NCI-H2227 (cell line): ENCODE results near the gene FBL.

Source experiments
- DNase-seq: peaks from one replicate; lab custom pipeline; 2025; ENCODE audit not compliant: unreplicated experiment; lab: John Stamatoyannopoulos, UW

FBL gene

DNA sequence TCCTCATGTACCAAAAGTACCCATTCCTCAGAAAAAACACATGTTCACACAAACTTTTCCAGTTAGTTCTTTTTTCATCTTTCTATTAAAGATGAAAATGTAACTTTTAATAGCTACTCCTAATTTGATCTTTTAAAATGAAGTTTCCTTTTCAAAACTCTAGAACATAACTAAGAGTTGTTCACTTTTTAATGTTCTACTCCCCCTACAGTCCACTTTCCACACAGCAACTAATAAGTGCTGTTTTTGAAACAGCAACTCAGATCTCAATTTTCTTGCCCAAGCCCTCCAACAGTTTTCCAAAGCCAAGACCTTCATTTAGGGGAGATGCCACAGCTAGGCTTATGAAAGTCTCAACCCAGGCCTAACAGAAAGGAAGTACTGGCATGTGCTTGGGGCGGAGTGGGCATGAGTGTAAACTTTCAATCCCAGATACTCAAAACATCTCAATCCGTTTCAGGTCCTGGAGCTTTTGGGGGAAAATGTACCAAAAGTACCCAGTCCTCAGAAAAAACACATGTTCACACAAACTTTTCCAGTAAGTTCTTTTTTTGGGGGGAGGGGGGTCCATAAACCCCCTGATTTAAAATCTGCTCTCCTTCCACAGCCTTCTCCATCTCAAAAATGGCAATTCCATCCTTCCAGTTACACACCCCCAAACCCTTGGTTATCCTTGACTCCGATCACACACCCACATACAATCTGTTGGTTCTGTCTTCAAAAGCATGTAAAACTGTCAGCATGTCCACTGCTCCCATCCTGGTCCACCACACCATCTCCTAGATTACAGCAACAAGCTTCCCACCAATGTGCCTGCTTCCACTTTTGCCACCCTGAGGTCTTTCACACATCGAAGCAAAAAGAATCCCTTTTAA, 2.0 kb downstream of the FBL start:
- DNase-seq = peak; percentile 79

DNA sequence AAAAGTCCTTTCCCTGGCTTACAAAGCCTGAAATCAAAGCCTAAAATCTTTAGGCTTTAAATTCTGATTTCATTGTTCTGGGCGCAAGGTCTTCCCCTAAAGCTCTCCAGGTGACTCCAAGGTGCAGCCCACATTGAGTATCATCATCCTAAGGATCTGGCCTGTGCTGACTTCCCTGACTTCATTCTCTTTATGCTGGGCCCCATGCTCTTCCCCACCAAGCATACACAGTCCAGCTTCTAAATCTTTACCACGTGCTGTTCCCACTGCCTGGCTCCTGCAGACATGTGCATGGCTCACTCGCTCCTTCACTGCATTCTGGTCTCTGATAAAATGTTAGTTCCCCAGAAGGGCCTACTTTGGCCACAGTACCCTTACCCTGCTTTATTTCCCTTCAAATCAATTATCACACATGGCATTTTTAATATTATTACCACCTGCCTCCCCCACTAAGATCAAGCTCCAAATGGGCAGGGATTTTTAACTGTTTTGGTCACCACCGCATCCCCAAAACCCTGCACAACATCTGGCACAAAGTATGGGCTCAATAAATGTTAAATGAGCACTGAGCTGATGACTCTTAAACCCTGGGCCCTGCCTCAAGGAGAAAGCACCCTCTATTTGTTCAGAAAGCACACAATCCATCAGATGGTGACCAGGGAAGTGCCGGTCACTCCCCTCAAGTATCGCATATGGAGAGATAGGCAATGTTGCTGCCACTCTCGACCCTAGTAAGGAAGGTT, 3.3 kb downstream of the FBL start:
- DNase-seq = no peak

DNA sequence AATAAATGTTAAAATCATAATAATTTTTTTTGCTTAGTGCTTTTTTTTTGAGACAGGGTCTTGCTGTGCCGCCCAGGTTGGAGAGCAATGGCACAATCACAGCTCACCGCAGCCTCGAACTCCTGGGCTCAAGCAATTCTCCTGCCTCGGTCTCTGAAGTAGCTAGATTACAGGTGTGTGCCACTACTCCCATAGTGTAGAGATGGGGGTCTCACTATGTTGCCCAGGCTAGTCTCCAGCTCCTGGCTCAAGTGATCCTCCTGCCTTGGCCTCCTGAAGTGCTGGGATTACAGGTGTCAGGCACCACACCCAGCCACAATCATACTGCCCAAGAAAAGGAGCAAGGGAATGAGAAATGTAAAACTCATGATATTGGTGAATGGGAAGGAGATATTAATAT, 5.1 kb downstream of the FBL start:
- DNase-seq = no peak

DNA sequence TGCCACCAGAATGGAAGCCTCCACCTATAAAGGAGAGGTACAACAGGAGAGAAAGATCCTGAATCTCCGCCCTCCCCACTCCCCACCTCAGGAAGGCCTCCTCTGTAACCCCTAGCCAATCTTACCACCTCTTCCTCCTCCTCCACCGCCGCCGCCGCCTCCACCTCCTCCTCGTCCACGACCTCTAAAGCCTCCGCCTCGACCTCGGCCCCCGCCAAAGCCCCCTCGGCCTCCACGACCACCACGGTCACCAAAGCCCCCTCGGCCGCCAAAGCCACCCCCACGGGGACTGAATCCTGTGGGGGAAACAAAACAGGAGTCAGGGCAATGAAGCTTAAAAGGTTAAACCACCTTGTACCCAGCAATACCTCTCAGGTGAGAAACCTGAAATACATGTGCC, 5.7 kb downstream of the FBL start:
- DNase-seq = no peak

DNA sequence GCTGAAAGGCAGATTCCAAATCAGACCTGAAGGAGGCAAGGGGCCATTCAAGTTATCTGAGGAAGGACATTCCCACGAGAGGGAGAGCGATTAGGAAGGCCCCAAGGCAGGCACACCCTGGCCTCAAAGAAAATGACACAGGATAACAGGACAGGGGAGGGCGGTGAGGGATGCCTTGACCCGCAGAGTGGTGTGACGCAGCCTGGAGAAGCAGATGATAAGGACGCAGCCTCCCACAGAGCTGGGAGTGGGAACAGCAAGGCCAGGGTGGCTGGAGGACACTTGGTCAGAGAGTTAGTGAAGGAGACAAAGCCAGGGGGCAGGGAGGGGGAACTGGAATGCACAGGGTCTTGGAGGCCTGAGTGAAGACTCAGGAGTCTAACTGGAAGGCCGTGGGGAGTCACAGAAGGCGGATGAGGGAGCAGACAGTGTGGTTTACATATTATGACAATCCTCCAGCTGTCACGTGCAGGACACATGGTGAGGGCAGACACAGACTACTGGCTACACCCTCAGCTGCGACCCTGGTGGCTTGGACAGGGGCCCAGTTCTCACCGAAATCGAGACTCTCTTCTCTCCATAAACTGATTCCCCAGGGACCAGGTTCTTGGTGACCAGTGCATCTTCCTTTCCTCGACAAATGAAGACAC, 6.4 kb downstream of the FBL start:
- no peak for DNase-seq

DNA sequence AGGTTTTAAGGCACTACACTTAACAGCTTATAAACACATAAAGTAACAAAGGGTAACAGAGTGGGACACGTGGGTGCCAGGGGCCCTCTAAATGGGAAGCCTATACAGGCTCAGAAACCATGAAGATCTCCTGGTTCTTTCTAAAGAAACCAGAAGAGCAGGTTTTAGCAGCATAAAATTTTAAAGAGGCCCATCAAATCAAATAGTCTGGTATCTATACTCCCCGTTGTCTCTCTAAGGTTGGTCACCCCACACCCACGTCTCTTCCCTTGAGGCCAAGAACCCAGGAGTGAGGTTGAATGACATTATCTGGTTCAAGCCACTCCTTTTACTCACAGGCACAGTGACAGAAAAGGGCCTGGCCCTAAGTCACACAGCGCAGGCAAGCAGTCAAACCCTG, 7.6 kb downstream of the FBL start:
- DNase-seq = no peak

DNA sequence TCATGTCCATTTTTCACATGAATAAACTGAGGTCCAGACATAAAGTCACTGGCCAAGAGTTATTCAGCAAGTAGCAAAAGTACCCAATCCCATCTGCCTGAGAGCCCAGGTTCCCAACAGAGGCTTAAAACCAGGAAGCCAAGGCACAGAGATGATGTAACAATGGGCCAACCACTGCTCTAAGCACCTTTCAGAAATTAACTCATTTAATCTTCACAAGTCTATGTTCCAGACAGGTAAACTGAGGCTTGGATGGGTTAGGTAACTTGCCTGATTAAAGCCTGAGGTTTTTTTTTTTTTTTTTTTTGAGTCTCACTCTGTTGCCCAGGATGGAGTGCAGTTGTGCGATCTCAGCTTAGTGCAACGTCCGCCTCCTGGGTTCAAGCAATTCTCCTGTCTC, 8.2 kb downstream of the FBL start:
- DNase-seq = no peak

DNA sequence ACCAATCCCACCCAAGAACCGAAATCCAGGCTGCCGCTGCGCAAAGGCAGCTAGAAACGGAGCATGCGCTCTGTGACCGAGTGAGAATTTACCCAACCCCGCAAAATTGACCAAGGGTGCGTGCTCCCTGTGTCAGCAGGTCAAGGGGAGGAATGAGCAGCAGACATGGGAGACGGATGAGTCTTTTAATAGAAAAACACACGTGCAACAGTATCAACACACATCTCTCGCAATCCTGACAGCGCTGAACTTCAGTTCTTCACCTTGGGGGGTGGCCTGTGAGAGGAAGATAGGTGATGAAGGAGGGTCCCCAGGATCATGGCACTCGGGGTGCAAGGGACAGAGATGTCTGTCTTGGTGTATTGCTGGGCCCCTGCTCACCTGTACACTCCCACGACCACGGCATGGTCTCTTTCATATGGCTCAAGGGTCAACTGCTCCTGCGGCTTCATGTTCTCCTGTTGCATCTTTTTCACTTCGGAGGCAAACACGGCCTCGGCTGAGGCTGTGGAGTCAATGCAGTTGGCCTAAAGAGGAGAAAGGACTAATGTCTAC, 11.8 kb downstream of the FBL start:
- DNase-seq = no peak

DNA sequence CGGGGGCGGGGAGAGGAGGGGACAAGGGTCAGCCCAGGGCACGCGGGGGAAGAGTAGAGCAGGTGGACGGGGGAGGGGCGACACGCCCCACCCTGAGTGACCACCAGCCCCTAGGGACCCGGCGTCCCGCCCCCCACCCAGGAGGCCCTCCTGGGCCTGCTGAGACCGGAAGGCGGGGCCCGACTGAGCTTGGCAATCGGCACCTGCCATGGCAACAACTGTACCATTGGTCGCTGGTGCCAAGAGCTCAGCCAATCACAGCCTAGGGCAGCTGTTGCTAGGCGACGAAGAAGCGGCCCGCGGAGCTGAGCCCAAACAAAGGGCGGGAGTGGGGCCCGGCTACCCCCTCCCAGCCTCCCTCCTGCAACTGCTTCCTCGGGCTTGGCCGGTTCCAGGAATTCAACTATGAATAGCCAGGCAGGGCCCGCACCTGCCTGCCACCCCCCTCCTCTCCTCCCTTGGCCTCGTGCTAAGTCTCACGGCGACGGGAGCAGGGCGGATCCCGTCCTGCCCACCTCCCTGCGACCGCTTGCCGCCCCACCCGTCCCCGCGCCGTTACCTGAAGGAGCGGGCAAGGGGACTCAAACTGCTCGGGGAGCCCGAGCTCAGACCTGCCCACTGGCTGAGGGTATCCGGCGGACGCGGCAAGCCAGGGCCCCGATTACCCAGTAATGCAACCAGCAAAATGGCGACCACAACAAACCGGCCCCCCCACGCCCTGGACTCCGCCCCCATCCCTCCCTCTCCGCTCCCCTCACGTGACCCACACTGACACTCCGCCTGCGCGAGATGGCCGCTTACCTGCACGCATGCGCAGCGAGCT, 12.5 kb downstream of the FBL start, which contains the start of gene DYRK1B:
Gene DYRK1B (minus strand): TSS at position 699 of the 823 bp plus-strand sequence. CDS start 2,295 bp downstream, outside the sequence.
- peak; percentile 100 for DNase-seq

DNA sequence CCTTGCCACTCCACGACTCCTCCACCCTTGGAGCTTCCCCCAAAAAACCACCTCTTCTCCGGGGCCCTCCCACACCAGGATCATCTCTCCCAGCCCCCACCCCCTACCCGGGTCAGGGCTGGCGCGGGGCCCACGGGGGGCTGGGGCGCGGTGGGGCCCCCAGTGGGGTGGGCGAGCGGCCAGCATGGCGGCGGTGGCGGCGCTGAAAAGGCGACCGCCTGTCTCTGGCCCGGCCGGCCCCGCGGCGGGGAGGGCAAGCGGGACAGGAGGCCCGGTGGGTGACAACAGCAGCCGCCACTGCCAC, 13.1 kb downstream of the FBL start:
- DNase-seq = no peak

DNA sequence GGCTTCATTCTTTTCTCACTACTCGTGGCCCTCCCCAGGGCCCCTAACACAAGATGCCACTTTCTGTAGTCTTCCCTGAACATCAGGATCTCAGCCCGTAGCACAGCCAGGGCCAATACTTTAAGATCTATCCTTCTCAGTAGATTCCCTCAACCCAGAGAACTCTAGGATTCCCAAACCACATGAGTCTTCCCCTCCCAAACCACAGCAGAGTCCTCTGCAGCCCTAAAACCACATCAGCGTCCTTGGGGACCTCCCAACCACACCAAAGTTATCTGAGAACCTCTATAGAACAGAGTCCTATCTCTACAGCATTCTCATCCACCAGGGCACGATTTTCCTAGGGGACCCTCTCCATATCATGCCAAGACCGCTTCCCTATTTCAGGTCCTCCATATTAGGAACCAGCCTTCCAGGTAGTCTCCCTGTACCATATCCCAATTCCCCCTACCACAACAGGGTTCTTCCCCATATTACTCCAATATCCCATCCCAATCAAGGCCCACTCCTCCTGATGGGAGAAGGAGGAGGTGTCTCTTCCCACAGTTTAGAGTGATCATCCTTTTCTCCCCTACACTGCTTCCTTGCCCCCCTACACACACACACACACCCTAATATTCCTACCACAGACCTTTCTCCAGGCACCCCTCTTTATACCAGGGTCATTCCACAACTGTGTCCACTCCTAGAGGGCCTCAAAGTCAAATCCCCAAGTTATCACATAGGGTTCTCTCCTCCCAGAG, 13.7 kb downstream of the FBL start:
- no peak for DNase-seq

DNA sequence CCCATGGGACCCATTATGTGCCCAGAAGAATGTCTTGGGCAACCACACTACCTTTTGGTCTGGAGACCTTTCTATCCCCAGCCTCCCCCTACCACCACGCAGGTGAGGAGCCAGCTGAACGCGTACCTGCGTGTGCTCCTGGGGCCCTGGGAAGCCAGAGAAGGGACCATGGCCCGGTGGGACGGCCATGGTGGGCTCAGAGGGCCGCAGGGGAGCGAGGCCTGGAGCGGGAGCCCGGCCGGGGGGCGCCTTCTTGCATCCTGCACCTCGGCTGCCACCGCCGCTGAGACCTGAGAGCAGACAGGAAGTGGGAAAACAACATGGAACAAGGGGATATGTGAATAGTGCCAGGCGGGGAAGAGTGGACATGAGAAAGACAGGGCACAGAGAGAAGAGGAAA, 14.5 kb downstream of the FBL start:
- DNase-seq = no peak

DNA sequence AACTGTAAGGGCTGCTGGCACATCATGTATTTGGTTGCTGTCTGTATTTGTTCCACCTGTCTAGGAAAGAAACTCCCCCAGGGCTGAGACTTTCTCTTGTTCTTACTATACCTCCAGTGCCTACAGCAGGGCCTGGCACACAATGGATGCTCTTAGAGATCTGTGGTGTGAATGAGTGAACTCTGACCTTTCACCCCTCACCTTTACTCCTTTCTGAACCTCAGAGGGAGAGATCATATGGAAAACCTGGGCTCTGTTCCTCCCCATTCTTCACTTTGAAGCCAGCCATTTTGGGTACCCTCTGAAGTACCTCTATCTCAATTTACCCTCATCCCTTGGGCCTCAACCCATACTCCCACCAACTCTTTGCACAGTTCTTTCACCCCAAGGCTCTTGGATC, 15.3 kb downstream of the FBL start:
- no peak for DNase-seq

DNA sequence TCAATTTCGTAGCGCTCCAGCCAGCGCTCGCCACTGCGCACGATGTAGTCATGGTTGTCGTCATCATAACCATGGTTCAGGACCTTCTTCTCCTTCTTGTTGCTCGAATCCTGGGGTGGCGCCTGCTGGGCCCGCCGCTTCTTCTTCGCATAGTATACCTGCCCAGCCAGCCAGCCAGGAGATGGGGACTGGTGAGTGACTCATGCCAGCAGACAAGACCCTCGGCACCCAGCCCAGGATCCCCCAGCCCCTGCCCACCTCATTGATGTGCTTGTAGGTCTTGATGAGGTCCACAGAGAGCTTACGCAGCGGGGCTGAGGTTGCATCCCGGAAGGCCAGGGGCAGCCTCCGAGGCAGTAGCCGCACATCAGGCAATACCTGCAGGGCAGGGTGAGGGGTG, 15.8 kb downstream of the FBL start:
- DNase-seq = no peak

DNA sequence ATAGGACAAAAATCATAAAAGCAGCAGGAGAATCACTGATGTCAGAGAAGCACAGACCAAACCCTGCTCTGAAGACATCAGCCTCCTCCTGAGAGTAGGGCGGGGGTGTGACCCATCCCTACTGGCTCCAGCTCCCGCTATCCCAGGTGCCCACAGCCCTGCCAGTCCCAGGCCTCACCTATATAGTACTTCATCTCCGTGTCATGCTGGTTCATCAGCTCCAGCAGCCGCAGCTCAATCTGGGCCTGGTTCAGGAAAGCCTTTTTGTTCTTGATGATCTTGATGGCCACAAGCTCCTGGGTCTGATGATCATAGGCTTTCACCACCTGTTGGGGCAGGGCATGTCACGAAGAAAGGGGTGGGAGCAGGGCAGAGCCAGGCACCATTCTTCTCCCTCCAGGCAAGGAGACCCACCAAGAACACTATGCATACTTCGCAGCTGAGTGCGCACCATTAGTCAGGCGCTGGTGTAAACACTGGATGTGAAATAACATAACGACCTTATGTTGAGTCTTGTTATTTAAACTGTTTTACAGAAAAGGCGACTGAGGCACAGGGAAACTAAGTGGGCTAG, 16.4 kb downstream of the FBL start:
- no peak for DNase-seq

DNA sequence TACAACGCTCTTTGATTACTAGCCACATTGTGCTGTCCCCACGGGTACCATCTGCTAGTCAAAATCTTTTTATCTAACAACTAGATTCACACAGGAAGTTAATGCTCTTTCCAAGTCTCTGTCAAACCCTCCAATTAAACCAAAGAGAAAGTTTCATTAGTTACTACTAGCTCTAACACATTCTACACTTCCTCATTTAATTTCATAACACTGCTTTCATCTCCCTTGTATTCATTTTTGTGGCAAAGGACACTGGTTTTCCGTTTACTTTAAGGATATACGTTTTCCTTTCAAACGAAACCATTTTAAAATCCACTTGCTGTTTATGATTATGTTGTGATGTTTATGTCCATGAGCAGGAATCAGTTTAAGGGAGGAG, 17.5 kb downstream of the FBL start:
- DNase-seq = no peak

DNA sequence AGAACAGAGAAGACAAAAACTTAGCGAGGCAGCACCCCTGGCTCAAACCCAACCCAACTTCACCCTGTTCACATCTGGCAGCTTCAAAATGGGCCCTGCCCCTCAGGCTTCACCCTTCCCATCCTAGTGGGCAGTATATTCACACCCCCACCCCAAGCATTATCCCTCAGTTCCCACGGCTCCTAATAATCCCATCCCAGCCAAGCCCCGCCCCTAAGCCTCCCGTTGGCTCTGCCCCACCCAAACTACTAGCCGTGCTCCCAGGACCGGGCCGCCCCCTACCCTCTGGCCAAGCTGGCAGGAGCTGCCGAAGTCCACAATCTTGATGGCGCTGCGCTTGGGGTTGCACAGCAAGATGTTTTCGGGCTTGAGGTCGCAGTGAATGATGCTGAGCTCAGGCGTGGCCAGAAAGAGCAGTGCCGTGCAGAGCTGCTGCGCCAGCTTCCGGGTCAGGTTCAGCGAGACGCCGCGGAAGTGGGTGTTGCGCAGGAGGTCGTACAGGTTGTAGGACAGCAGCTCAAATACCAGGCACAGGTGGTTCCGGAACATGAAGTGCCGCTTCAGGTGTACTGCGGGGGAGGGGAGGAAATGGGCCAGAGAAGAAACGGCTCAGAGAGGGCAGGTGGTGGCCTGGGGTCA, 18.0 kb downstream of the FBL start:
- no peak for DNase-seq

DNA sequence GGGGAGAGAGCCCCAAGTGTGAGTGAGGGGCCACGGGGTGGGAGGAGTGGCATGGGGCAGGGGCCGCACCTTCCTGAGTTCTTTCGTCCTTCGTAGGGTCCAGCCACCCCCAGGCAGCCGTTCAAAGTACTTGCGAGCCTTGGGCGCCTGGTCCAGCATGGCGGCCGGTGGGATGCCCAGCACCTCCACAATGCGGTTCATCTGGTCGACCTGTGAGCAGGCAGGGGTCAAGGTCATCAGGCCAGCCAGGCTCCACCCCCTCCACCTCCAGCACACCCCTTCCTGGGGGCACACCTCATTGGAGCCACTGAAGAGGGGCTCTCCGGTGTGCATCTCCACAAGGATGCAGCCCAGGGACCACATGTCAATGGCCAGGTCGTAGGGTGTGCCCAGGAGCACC, 19.0 kb downstream of the FBL start:
- DNase-seq = no peak

DNA sequence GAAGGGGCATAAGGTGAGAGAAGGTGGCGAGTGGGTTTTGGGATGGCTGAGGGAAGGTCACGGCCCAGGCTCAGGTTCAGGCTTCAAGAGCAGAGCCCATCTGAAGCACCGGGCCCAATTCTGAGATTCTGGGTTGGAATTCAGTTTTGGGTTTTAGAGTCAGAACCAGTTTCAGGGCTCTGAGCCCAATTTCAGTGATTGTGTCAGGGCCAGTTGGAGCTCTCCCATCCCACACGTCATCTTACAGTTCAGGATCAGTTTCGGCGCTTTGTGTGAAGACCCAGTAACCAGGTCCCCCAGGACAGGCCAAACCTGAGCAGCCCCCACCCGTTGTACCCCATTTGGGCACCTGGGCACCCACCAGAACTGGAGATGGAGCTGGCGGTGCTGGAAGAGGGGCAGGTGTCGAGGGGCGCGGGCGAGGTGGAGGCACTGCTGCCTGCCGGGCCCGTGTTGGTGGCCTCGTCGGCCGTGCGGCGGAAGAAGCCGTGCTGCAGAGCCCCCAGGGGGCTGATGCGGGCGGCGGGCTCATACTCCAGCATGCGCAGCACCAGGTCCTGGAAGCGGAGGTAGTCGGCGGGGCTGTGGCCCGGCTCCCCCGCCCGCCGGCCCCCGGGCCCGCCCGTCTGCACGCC, 19.8 kb downstream of the FBL start:
- DNase-seq = no peak
